Inflammatory macrophage (primary cell): ENCODE data around the gene DNAJC4.

Source experiments
- DNase-seq, 2 donors: peaks; one replicate each; pipeline ENCODE4 v3.0.0-alpha.2; 2020 to 2022

The DNAJC4 gene

DNA sequence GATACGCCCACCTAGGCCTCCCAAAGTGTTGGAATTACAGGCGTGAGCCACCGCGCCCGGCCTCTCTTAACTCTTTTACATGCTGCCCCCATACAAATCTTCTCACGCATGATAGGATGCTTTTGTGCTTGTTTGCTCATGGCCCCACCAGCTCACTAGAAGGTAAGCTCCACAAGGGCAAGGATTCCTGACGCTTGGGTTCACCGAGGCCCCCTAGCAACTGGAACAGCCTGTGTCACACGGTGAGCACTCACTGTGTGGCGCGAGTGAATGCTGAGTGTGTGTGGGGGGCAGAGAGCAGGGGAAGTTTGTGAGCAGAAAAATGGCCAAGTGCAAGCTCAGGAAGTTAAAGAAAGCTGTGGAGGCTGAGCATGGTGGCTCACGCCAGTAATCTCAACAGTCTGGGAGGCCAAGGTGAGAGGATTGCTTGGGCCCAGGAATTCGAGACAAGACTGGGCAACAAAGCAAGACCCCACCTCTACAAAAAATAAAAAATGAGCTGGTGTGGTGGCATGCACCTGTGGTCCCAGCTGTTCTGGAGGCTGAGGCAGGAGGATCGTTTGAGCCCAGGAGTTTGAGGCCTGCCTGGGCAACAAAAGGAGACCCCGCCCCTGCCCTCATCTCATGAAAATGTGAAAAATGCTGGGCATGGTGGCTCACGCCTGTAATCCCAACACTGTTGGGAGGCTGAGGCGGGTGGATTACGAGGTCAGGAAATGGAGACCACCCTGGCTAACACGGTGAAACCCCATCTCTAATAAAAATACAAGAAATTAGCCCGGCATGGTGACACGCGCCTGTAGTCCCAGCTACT is 51.8 kb downstream of the DNAJC4 start:
- no peak for DNase-seq

DNA sequence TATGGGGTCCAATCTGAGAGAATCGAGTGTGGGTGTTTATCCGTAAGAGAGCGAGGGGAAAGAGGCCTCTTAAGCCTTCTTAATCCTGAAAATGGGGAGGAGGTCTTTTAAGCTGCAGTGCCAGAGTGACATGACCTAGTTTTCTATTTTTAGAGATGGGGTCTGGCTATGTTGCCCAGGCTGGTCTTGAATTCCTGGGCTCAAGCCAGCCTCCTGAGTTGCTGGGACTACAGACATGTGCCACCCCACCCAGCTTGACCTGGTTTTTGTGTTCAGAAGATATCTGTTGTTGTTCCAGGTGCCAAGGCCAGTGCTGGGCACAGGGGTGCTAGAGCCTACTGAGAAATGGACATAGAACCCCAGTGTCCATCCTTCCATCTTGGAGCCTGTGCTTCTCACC is 52.7 kb downstream of the DNAJC4 start:
- no peak for DNase-seq
